Fibroblast of skin of back (primary cell): ENCODE results near the gene ZNF264. TPM values are rescaled to one million over a fixed set of nuclear protein-coding genes. Genes with fewer than 3 reads are reported as not detected.
A peak's percentile ranks its signal among the peaks of the same experiment; 100 is the strongest.
"Not testable (repeated sequence)": the region's sequence is repeated elsewhere in the genome, so short reads cannot be mapped to it uniquely, and the experiment has no call there.

Experiments
- DNase-seq: peaks from one replicate; pipeline ENCODE4 v3.0.0-alpha.2; 2013
- polyA plus RNA-seq, 2 experiments: library from polyadenylated mRNA; unstranded; fragments of 120-200 nt; gene quantifications; one replicate each; pipeline ENCODE4 v1.2.1, GENCODE V29; 2013; ENCODE audit not compliant: insufficient read length in 2 of 2

The ZNF264 gene
- 6.7 TPM for polyA plus RNA-seq (2013, experiment 1 of 2; ENCODE audit: insufficient read length)
- 5.5 TPM for polyA plus RNA-seq (2013, experiment 2 of 2; ENCODE audit: insufficient read length)

DNA sequence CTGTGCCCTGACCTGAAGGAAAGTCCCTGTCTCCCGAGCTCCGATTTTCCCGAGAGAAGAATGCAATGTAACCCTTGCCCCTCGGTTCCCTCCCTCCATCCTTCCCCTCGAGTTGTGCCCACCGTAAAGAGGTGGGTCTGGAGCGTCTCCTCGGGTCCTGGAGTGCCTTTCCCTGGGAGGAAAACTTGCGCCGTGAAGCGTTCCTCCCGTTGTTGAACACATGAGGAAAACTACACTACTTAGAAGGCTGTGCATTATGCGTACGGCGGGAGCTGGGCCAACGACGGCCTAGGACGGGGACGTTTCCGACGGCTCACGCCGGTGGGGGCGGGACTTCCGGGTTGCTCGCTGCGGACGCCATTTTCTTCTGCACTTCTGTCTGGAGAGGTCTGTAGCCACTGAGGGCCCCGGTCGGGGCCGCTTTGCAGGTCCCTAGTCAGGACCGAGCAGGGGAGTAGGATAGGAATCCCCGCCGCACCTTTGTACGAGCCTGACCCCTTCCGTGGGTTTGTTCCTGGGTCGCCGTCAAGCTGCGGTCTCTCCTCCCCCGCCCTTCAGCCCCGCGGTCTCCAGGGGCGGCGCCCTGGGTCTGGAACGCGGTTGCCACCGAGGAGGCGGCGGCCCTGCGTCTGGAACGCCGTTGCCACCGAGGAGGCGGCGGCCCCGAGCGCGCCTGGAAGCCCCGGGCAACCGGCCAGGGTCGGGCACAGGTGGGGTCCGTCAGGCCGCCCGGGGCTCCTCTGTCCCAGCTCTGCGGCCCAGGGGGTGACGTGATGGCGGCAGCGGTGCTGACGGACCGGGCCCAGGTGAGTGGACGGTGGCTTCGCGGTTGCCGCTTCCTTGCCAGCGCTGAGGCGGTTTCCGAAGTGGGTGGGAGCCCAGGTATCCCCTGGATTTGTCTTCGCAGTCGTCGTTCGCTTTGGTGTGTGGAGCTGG, at the start of gene ZNF264:
Gene ZNF264, plus strand, starts transcription at position 360 of the 936 bp plus-strand sequence. Its CDS starts 414 bp downstream, at position 774.
- peak; percentile 88 for DNase-seq

DNA sequence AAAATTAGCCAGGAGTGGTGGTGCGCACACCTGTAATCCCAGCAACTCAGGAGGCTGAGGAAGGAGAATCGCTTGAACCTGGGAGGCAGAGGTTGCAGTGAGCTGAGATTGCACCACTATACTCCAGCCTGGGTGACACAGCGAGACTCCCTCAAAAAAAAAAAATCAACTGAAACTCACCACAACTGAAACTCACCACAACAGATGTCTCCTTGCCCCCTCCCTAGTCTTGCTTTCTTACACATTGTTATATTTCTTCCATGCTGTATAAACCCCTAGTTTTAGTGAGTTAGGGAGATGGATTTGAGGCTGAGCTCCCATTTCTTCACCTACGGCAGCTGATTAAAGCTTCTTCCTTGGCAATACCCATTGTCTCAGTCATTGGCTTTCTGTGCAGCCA, 49.6 kb upstream of the ZNF264 start:
- DNase-seq = no peak

DNA sequence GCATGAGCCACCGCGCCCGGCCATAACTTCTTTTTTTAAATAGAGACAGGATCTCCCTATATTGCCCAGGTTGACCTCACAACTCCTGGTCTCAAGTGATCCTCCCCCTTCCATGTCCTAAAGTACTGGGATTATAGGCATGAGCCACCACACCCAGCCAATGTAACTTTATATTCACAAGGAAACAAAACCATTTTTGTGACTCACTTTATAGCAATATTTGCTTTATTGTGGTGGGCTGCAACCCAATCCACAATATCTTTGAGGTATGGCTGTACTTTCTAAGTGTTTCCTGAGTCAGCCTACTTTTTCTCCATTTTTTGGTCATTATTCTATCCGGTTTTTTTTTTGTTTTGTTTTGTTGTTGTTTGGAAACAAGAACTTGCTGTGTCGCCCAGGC, 38.4 kb upstream of the ZNF264 start:
- DNase-seq = no peak

DNA sequence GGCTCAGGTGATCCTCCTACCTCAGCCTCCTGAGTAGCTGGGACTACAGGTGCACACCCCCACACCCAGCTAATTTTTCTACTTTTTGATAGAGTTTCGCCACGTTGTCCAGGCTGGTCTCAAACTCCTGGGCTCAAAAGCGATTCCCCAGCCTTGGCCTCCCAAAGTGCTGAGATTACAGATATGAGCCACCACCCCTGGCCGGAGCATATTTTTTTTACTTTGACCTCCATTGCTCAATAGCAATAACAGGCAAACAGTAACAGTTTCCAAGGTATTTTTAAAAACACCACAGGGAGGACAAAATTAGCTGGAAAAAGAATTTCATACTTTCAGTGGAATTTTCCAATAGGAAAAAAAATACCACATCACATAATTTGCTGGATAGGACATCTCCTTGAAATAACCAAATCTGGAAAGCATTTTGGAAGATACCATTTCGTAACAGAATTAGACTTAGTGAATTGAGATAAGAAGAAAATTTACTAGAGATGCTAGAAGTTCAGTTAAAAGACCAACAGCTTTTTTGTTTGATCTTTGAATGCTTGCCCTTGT, 29.2 kb upstream of the ZNF264 start:
- DNase-seq = no peak

DNA sequence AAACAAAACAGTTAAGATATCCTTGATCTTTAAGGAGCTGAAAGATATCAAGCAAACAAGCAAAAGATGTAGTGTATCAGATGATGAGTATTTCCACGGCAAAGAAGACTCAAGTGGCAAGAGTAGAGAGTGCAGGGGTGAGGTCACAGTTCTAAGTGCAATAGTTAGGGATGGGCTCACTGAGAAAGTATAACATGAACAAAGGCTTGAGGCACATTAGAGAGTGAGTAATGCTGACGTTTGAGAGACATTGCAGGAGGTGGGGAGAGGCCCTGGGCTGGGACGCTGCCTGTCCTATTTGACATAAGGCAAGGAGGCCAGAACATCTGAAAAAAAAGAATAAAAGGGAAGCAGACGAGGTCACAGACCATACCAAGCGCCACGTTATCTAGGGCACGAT, 25.5 kb upstream of the ZNF264 start:
- no peak for DNase-seq

DNA sequence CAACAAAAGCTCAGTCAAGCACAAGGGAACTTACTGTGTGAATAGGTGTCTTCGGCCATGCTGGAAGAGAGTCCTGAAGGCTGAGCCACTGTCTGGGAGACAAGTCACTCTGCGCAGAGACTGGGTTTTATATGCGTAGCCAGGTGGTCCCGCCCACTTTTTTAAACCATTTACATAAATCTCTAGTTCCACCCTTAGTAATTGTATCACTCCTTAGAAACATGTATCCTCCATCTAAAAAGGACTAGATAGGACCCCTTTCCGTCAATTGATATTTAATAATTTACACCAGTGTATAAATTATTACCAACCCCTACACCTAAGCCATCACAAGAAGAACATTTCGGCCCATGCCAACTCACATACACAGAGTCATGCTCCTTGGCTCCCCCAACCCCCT, 23.9 kb upstream of the ZNF264 start, which contains the start of gene DUXA:
Gene DUXA, minus strand, starts transcription at position 101 of the 400 bp plus-strand sequence. Its CDS starts 42 bp downstream, at position 59.
- DNase-seq = no peak

DNA sequence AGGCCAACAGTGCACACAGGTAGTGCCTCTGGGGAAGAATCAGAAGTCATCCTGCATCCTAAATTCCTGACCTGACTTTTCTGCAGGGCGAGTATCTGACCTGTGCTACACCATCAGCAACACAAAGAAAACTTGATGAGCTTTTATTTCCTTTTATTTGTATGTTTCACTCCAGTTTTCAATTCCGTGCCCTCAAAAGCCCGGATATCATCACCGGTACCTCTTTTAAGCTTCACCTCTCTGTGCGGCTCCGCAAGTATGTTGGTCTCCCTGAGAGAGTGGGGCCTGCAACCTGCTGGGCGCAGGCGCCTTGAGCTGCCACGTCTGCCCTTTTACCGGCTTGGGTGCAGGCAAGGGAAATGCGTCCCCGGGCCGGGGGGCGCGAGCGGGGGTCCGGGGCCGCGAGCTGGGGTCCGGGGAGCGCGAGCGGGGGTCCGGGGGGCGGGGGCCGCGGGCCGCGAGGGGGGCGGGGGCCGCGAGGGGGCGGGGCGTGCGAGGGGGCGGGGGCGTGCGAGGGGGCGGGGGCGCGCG, 19.7 kb upstream of the ZNF264 start:
- peak; percentile 26 for DNase-seq

DNA sequence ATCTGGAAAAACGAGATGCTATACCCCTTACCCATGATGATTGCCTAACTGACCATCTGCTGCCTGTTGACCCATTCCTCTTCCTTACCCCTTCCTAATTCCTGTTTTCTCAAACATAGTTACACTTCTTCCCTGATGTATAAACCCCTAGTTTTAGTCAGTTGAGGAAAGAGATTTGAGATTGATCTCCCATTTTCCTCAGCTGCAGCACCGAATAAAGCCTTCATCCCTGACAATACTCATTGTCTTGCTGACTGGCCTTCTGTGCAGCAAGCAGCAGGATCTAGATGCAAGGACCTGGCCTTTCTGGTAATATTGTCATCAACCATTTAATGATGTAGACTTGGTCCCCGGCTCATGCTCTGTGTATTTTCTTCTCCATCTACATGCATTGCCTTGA, 999 bp upstream of the ZNF264 start:
- DNase-seq = no peak

DNA sequence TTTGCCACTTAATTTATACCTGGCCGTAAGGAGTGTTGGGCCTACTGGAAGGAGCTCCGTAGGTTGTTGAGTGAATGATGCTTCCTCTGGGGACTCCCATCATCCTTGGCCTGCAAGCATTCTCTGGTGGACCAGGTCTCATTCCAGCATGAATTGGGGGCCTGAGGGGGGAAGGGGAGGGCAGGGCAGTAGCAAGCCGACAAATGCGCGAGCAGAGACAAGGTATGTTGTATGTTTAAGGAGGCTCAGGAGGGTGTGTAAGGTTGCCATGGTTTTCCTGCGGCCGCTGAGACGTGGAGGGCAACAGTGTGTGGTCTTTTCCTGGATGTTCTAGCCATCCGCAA, 749 bp downstream of the ZNF264 start:
- DNase-seq = no peak

DNA sequence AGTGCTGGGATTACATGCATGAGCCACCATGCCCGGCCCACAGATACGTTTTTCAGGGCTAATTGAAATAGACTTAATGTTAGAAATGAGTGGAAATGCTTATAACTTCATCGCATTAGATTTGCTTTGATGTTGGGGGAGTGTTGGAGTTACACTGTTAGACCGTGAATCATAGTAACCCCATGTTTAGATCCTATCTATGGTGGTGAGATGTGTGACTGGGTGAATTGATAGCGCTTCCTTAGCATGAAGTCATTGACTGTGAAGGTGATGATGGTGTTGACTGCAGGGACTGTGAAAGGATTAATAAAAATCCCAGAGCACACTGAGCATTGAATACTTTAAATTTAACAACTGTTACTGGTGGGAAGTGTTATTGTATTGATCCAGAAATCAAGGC, 1.7 kb downstream of the ZNF264 start:
- DNase-seq = no peak

DNA sequence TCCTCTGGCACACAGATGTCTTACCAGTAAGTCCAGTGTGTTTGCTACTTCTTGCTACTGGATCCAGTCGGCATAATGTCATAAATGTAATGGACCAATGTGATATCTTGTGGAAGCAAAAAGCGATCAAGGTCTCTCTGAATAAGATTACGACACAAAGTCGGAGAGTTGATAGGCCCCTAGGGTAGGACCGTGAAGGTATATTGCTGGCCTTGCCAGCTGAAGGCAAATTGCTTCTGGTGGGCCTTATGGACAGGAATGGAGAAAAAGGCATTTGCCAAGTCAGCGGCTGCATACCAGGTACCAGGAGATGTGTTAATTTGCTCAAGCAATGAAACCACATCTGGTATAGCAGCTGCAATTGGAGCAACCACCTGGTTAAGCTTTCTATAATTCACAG, 6.6 kb downstream of the ZNF264 start:
- not testable (repeated sequence) for DNase-seq

DNA sequence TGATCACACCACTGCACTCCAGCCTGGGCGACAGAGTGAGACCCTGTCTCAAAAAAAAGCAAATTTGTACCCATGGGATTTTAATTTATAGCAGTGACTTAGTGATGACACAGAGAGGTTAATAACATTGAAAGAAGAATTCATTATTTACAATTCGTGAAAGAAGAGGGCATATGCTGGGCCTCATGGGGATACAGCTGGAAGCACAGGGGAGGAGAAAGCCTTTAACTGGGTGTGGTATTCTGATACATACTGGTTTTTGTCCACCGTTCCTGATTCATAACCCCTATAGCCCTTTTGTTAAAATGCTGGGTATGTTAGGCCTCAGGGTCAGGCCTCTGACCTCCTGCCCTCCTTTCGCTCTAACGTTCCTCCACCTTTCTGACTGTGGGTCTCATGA, 10.9 kb downstream of the ZNF264 start:
- no peak for DNase-seq

DNA sequence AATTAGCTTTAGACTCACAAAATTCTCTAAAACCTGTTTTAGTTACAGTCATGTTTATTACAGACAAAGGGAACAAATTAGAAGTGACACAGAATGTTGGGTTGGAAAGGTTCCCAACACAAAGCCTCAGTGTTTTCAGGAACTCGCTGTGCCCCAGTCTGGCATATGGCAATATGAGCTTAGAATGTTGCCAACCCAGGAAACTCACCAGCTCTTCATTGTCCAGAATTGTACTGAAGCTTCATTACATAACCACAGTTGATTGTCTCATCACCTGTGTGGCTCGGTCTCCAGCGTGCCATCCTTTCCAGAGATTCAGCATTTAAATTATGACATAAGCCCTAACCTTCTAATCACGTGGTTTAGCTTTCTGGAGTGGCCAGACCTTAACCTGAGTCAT, 19.1 kb downstream of the ZNF264 start:
- DNase-seq = no peak

DNA sequence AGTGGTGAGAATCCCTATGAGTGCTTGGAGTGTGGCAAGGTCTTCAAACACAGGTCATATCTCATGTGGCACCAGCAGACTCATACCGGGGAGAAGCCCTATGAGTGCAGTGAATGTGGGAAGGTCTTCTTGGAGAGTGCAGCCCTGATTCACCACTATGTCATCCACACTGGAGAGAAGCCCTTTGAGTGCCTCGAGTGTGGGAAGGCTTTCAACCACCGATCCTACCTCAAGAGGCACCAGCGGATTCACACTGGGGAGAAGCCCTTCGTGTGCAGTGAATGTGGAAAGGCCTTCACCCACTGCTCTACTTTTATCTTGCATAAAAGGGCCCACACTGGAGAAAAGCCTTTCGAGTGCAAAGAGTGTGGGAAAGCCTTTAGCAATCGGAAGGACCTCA, 20.8 kb downstream of the ZNF264 start:
- DNase-seq = no peak

DNA sequence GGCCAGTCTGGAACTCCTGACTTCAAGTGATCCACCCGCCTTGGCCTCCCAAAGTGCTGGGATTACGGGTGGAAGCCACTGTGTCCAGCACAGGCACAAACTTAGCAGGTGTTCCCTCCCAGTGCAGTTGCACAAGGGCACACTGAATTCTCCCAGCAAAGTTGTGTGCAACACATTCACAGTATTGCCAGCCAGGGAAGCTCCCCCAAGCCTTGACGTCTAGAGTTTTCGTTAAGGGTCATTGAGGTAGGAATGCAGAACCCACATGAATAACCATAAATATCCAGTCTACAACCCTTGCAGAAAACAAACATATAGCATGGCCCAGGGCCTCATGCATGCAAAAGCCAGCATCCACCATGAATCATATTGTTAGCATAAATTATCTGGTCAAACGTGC, 36.2 kb downstream of the ZNF264 start:
- DNase-seq = no peak

DNA sequence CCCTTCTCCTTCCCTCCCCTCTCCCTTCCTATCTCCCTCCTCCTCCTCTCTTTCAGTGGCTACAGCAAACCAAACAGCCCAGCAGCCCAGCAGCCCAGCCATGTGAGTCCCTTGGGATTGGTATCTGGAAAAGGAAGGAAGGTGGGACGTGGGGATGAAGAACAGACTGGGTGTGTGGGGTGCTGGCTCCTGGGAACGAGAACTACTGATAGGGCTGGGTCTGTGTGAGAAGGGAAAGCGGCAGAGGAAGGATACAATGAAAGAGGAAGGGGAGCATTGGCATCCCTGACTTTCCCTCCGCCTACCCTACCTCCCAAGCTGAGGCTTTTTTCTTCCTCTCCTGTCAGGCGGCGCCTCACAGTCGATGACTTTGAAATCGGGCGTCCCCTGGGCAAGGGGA, 40.4 kb downstream of the ZNF264 start:
- DNase-seq = no peak

DNA sequence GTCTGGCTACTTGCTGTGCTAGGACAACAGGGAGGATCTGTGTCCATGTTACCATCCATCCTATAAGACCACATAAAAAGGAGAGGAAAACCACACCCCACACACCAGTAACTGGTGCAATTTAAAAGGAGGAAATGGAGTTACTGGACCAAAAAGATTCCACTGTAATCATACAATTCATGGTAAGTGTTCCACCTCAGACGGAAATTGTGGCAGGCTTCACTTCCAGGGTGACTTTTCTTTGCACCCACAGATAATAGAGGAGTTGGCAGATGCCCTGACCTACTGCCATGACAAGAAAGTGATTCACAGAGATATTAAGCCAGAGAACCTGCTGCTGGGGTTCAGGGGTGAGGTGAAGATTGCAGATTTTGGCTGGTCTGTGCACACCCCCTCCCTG, 41.9 kb downstream of the ZNF264 start:
- DNase-seq = no peak

DNA sequence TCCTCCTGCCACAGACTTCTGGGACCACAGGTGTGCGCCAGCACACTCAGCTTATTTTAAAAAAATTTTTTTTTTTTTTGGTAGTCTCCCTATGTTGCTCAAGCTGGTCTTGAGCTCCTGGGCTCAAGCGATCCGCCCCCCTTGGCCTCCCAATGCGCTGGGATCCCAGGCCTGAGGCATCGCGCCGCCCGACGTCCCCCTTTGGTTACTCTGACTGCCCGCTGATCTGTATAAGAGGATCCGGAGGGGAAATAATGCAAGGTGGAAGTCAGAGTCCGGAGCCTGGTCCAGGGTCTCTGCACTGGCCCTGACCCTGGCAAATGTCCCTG, 48.6 kb downstream of the ZNF264 start:
- DNase-seq = no peak

DNA sequence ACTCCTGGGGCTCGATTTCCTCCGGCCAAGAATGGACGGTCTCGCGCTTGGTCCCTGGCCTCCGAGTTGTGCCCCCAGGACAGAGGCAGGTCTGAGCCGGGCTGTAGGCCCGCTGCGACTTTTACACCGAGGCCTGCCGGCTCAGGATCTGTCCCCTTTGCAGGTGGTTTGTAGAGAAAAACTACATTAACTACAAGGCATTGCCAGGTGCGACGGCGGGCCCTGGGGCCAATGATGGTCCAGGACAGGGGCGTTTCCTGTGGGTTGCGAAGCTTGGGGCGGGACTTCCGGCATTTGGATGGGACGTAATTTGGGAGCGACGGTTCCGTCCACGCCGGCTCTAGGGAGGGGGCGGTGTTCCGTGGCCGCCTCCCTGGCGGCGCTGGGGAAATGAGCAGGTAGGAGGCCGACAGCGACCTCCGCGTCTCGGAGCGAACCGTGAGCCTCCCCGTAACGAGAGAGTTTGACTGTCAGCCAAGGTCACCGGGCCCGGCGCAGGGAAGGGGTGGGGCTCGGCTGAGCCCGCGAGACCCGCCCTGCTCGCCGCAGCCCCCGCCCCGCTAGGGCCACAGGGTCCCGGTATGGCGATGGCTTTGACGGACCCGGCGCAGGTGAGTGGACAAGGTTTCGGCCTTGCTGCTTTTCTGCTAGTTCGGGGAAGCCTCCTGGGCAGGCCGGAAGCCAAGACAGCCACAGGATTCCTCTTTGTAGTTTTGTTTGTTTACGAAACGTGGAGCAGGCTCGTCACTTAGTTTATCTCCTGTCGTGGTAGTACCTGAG, 49.2 kb downstream of the ZNF264 start, which contains the start of gene ZNF805:
Gene ZNF805, plus strand, starts transcription at position 322 of the 780 bp plus-strand sequence. Its CDS starts 260 bp downstream, at position 582.
- DNase-seq = peak; percentile 93

DNA sequence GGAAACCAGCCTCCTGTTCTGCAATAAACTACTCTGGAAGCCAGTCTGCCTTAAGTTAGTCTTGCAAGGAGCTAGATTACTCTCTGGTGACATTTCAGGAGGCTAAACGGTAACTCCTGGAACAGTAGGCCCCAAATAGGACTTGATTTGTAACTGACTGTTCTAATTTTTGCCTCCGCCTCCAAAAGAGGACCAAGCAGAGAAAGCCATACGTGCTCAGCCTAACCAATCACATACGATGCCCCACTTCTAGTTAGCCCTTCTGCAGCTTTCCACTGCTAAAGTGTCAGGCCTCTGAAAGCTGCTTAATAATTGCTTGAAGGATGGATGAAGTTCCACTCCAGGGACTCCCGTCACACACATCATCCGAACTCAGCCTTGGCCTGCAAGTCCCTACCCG, 49.9 kb downstream of the ZNF264 start:
- peak; percentile 21 for DNase-seq

DNA sequence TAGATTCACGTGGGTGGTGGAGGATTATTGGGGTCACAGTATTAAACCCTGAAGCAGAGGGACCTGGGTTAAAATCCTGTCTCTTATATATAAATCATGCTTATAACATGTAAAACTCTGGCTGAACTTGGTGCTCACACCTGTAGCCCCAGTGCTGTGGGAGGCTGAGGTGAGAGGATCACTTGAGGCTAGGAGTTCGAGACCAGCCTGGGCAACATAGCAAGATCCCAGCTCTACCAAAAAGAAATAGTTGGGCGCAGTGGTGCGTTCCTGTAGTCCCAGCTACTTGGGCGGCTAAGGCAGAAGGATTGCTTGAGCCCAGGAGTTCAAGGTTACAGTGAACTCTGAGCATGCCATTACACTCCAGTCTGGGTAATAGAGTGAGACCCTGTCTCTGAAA, 51.5 kb downstream of the ZNF264 start:
- DNase-seq = no peak

DNA sequence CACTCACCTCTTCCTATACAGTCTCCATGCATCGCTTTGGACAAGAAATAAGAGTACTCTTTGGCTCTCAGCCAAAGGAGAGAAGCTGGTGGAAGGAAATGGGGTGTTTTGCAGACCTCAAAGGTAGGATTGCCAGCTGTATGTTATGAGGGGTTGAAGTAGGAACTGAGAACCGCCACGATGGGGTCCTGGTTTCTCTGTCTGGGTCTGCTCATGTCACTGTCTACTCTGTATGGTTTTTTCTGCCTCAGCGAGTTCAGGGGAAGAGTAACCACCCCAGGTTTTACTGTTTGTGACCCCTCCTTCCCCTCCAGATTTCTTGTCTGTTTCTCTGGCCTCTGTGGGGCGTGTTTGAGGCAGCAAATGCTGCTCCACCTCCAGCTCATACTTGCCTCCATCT, 53.2 kb downstream of the ZNF264 start:
- no peak for DNase-seq

DNA sequence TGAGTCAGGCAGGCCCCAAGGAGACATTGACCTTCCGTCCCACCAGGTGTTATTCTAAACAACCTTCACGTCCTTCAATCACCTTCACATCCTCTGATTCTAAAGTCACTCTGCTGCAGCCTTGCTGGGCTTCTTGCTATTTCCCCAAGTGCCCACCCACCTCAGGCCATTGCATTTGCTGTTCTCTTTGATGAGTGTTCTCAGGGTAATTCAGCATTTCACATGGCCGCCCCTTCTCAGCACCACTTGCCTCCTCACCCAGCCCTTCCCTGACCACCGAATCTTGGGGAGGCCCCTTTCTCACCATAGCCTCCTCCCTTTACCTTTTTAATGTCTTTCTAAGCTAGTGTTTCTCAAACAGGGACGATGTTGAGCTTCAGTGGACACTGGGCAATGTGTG, 53.8 kb downstream of the ZNF264 start:
- DNase-seq = no peak
